Measurements from ENCODE around the gene SH3BP2.

Gene SH3BP2

DNA sequence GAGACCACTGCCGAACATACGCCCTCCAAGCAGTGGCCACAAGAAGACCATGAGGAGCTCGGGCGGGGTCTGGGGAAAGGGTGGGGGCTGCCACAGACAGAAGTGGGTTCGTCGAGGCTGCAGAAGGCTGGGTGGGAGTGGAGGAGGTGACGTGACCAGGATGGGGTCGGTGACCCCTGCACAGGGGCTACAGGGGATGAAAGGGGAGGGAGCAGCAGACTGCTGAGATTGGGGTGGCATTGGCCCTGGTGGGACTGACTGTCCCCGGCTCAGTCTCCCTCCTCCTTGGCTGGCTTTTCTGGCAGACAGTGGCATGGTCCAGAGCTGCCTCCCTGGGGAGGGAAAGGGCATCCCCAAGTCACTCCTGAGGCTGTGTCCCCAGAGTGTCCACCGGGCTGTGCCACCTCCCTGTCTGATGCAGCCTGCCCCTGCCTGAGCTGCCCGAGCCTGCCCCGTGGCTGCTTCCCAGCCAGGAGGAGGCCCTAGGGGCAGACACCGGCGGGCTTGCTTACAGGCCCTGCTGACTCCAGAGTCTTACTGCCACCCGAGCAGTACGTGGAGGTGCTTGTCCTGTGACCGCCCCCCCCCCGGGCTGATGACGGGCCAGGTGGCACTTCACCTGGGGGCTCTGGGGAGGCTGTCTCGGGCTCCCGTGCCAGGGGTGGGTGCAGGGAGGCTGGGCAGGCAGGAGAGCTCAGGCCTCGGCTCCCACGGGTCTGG is 7.2 kb downstream of the SH3BP2 start:
- no peak for DNase-seq (ENCODE audit: extremely low spot score)
- CTCF ChIA-PET: interaction anchor here (1.2 to 3.8 kb wide), 4 partner anchors 9 to 40 kb away, joined by 3 to 20 read pairs (median 9); no protein-coding TSS in a partner anchor
- POLR2A ChIA-PET: interaction anchor here (0.7 kb wide), 1 partner anchor 36 kb away, joined by 5 read pairs; no protein-coding TSS in a partner anchor
- TF ChIP-seq, protein P1, sequence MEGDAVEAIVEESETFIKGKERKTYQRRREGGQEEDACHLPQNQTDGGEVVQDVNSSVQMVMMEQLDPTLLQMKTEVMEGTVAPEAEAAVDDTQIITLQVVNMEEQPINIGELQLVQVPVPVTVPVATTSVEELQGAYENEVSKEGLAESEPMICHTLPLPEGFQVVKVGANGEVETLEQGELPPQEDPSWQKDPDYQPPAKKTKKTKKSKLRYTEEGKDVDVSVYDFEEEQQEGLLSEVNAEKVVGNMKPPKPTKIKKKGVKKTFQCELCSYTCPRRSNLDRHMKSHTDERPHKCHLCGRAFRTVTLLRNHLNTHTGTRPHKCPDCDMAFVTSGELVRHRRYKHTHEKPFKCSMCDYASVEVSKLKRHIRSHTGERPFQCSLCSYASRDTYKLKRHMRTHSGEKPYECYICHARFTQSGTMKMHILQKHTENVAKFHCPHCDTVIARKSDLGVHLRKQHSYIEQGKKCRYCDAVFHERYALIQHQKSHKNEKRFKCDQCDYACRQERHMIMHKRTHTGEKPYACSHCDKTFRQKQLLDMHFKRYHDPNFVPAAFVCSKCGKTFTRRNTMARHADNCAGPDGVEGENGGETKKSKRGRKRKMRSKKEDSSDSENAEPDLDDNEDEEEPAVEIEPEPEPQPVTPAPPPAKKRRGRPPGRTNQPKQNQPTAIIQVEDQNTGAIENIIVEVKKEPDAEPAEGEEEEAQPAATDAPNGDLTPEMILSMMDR (IDR thresholded peaks at IDR 0.05; ENCODE audit: control extremely low read depth, extremely low read depth, low read depth, missing control alignments): peak; percentile 12

DNA sequence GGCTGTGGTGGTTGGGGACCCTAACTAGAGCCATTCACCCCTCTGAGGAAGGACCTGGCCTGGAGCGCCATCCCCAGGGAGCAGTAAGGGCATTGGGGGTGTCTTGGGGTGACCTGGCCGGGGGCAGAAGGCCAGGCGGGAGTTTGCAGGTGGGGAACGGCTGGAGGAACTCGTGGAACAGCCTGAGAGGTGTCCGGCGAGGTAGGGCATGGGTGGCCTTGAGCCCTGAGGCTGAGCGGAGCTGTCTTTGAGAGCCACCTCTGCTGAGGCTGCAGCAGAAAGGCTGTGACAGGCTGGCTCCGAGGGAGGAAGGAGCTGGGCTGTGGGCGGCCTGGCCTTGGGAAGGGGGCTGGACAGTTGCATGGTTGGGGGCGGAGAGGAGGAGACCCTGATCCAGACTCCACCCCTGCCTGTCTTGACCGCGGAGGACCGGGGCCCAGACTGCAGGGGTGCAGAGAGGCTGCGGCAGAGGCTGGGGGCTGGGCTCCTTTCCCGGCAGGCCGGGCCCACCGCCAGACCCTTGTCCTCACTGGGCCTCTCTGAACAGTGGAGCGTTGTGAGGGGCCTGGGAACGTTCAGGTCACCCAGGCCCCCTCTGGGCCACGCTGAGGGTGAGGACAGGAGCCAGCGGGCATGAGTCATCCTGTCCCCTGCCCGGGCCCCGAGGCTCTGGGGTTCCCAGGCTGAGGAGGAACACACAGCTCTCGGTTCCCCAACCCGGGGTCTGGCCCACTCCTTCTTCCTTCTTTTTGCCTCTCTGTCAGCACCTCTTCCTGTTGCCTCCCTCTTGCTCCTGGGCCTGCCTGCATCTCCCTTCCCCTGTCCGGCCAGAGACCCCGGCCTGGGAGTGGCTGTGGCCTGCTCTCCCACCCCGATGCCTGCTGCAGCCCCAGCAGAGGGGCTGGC is 8.1 kb downstream of the SH3BP2 start:
- TF ChIP-seq, protein P1 (IDR thresholded peaks at IDR 0.05; ENCODE audit: control extremely low read depth, extremely low read depth, low read depth, missing control alignments): no peak
- peak; percentile 80 for DNase-seq (ENCODE audit: extremely low spot score)
- ChIA-PET CTCF (interaction anchor here (1.1 to 3.8 kb wide), 5 partner anchors 10 to 39 kb away, joined by 3 to 20 read pairs (median 3); no protein-coding TSS in a partner anchor), POLR2A (interaction anchor here (0.7 to 1.0 kb wide), 2 partner anchors 13 to 37 kb away, joined by 3 to 5 read pairs; no protein-coding TSS in a partner anchor)

DNA sequence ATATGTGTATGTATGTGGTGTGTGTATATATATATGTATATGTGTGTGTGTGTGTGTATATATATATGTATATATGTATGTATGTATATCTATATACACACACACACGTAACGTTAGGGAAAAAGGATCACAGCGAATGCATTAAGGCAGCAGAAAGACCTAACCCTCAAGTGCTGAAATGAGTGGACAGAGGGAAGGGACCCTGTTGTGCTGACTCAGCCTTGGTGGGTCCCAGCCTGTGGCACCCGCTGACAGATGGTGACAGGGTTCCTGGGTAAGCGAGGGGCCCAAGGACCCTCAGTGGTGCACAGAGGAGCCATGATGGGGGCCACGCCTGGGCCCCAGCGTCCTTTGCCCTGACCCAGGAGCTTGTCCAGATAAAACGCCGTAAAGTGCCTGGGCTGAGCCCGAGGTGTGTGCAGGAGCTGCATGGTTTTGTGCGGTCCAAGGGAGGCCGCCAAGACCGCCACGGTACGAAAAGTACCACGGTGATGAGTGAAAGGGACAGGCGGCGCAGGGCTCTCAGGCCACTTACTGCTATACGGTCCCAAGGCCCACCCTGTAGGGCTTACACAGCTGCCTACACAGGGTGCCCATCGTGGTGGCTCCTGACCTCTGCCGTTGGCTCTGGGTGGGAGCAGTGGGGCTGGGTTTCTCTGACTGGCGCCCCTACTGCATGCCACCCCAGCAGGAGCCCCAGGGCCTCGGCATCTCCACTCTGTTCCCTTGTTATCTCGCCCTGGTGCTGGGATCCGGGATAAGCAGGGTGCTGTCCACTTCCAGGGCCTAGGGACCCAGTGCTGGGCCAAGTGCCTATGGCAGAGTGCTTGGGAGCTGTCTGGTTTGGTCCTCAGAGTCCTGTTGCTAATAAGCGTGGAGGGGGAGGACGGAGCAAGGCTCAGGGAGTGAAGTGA is 10.0 kb downstream of the SH3BP2 start:
- CTCF ChIA-PET: interaction anchor here (0.9 to 3.3 kb wide), 4 partner anchors 8 to 39 kb away, joined by 3 to 20 read pairs (median 4); no protein-coding TSS in a partner anchor
- no peak for DNase-seq (ENCODE audit: extremely low spot score)
- TF ChIP-seq, protein P1 (IDR thresholded peaks at IDR 0.05; ENCODE audit: control extremely low read depth, extremely low read depth, low read depth, missing control alignments): no peak
- POLR2A ChIA-PET: interaction anchor here (0.6 kb wide), 1 partner anchor 253 kb away, joined by 3 read pairs; no protein-coding TSS in a partner anchor

DNA sequence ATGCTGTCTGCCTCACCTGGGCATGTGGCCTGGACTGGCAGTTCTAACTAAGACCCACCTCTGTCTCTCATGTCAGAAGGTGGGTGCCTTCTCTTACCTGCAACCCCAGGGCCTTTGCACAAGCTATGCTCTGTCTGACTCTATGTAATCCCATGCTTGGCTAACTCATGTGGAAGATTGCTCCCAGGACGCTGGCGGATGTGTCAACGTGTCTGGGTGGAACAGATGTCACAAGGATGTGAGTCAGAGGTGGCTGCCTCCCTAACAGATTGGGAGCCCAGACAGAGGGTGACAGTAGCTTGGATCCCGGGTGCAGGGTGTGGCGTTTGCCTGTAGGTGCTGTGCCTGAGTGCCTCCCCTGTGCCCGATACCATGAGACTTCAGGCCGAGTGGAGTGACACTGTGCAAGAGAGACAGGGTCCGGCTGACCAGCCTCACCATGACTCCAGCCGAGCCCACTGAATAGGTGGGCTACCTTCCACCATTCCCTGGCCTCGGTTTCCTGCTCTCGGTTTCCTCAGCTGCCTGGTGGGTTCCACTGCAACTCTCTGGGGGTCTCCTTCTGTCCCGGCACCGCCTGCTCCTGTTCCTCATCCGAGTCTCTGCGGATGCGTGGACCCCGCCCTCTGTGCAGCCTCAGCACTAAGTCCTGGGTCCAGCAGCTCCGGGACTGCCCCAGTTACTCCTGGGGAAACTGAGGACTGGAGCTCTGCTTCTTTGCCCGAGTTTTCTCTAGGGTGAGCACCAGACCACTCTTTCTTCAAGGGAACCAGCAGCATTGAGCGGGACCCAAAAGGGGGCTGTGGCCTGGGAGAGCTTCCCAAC is 11.0 kb downstream of the SH3BP2 start:
- ChIA-PET POLR2A (interaction anchor here (0.6 kb wide), 1 partner anchor 254 kb away, joined by 3 read pairs; no protein-coding TSS in a partner anchor), CTCF (interaction anchor here (0.9 to 1.7 kb wide), 3 partner anchors 18 to 40 kb away, joined by 3 to 4 read pairs (median 3); no protein-coding TSS in a partner anchor)
- DNase-seq (ENCODE audit: extremely low spot score): no peak
- TF ChIP-seq, protein P1 (IDR thresholded peaks at IDR 0.05; ENCODE audit: control extremely low read depth, extremely low read depth, low read depth, missing control alignments): no peak

DNA sequence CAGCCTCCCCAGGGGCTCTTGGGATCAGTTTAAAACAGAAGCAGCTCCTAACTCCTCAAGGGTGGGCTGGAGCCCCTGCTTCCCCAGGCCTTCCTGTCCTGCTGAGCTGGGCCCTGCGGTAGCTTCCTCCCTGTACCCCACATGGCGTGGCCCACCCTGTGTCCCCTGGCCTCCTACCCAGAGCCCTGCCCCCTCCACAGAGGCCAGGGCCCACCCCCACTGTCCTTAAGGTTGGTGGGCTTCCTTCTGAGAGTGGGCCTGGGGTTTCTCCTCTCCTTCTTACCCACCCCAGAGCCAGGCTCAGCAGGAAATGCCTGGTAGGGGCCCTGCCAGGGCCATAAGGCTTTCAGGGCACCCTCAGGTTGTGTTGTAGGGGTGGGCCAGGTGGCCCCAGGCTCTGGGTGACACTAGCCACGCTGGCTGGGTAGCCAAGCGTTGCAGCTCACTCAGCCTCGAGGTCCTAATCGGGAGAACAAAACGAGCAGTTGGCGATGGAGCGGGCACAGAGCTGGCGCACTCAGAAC is 11.6 kb downstream of the SH3BP2 start:
- ChIA-PET POLR2A (no interaction called here), CTCF (interaction anchor here (1.6 to 1.7 kb wide), 2 partner anchors 30 to 41 kb away, joined by 3 read pairs; no protein-coding TSS in a partner anchor)
- no peak for DNase-seq (ENCODE audit: extremely low spot score)
- TF ChIP-seq, protein P1 (IDR thresholded peaks at IDR 0.05; ENCODE audit: control extremely low read depth, extremely low read depth, low read depth, missing control alignments): no peak
